HL-60 (cell line): ENCODE data around the gene ZNF224.
A peak's percentile ranks its signal among the peaks of the same experiment; 100 is the strongest.

Source experiments
- DNase-seq, 2 experiments: peaks; one replicate each; pipeline ENCODE4 v3.0.0-alpha.2; 2010 to 2020; ENCODE audit warnings: low read depth in 1 of 2, low spot score in 1 of 2
- H3K27ac ChIP-seq: fragments of 250-450 bp; sonication (Bioruptor Pico); replicated peaks from 2 replicates; pipeline ENCODE4 v1.5.1; 2020; ENCODE audit warnings: mild to moderate bottlenecking, moderate library complexity
- H3K27me3 ChIP-seq: fragments of 250-450 bp; sonication (Bioruptor Pico); 2 replicates; pipeline ENCODE4 v1.5.1; 2021; ENCODE audit warnings: mild to moderate bottlenecking, moderate library complexity; ENCODE audit not compliant: insufficient read depth, poor library complexity, severe bottlenecking
- H3K4me3 ChIP-seq: replicated peaks from 2 replicates; pipeline ENCODE4 v1.5.1; 2011; ENCODE audit warnings: mild to moderate bottlenecking, control low read depth, low read length; ENCODE audit not compliant: insufficient read depth
- GABPA ChIP-seq: IDR thresholded peaks from 2 replicates; pipeline ENCODE4 v1.6.1; 2012; ENCODE audit warnings: low read depth
- POLR2AphosphoS5 ChIP-seq: IDR thresholded peaks from 2 replicates; pipeline ENCODE4 v1.6.1; 2012; ENCODE audit warnings: low read depth
- SPI1 ChIP-seq: IDR thresholded peaks from 2 replicates; pipeline ENCODE4 v1.6.1; 2012; ENCODE audit warnings: low read depth, mild to moderate bottlenecking, borderline replicate concordance
- TF ChIP-seq, protein P1 (sequence below): IDR thresholded peaks from one replicate; pipeline ENCODE4 v1.5.1; 2011; ENCODE audit warnings: low read length, control low read depth, inconsistent platforms; ENCODE audit not compliant: insufficient read depth
- TF ChIP-seq, protein P2 (sequence below): IDR thresholded peaks from 2 replicates; pipeline ENCODE4 v1.6.1; 2012; ENCODE audit warnings: low read depth; ENCODE audit not compliant: insufficient replicate concordance

Gene ZNF224

DNA sequence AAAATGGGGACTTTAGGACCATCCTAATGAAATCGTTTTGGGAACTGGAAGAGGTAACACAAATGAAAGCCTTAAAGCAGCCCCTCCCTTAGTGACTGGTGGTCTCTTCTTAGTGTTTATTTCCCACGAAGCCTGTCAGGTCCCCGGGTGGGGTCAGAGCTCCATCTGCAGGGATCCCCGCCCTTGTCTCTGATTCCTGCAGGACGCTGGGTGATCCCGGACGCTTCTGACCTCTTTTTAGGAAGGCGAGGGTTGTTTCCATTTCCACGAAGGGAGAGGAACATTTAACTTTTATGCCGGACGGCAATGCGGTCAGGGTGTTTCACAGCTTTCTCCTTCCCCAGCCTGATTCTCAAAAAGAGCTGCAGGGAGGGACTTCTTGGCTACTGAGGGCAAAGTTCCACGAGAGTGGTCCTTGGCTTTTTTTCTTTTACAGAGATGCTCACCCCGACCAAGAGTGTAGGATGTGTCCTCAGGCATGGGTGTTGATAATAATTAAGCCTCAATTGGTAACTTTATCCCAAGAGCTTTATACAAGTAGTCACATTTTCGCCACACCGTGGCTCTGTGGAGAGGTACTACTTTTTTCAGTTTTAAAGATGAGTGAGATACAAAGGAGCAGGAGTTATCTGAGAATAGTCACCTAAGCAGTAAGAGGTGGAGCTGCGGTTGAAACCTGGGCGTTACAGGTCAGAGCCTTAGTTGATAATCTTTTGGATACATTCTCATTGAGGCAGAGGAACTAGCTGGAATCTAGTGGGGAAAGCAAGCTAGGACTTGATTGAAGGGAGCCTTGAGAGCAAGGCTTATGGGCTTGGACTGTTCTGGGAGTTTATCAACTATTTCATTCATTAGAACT lies 21.4 kb upstream of the ZNF224 start:
- Histone ChIP-seq H3K27ac (peak overlapping the region; percentile 42), H3K27me3 (no peaks in the 10 kb centered on the region), H3K4me3 (peak overlapping the region; percentile 63)
- TF ChIP-seq, protein P1, sequence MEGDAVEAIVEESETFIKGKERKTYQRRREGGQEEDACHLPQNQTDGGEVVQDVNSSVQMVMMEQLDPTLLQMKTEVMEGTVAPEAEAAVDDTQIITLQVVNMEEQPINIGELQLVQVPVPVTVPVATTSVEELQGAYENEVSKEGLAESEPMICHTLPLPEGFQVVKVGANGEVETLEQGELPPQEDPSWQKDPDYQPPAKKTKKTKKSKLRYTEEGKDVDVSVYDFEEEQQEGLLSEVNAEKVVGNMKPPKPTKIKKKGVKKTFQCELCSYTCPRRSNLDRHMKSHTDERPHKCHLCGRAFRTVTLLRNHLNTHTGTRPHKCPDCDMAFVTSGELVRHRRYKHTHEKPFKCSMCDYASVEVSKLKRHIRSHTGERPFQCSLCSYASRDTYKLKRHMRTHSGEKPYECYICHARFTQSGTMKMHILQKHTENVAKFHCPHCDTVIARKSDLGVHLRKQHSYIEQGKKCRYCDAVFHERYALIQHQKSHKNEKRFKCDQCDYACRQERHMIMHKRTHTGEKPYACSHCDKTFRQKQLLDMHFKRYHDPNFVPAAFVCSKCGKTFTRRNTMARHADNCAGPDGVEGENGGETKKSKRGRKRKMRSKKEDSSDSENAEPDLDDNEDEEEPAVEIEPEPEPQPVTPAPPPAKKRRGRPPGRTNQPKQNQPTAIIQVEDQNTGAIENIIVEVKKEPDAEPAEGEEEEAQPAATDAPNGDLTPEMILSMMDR: no peak
- TF ChIP-seq, protein P2, sequence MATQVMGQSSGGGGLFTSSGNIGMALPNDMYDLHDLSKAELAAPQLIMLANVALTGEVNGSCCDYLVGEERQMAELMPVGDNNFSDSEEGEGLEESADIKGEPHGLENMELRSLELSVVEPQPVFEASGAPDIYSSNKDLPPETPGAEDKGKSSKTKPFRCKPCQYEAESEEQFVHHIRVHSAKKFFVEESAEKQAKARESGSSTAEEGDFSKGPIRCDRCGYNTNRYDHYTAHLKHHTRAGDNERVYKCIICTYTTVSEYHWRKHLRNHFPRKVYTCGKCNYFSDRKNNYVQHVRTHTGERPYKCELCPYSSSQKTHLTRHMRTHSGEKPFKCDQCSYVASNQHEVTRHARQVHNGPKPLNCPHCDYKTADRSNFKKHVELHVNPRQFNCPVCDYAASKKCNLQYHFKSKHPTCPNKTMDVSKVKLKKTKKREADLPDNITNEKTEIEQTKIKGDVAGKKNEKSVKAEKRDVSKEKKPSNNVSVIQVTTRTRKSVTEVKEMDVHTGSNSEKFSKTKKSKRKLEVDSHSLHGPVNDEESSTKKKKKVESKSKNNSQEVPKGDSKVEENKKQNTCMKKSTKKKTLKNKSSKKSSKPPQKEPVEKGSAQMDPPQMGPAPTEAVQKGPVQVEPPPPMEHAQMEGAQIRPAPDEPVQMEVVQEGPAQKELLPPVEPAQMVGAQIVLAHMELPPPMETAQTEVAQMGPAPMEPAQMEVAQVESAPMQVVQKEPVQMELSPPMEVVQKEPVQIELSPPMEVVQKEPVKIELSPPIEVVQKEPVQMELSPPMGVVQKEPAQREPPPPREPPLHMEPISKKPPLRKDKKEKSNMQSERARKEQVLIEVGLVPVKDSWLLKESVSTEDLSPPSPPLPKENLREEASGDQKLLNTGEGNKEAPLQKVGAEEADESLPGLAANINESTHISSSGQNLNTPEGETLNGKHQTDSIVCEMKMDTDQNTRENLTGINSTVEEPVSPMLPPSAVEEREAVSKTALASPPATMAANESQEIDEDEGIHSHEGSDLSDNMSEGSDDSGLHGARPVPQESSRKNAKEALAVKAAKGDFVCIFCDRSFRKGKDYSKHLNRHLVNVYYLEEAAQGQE: no peak
- TF ChIP-seq GABPA (no peak), SPI1 (no peak), POLR2AphosphoS5 (no peak)
- DNase-seq: peak in 1 of 2 experiments; percentile 8

DNA sequence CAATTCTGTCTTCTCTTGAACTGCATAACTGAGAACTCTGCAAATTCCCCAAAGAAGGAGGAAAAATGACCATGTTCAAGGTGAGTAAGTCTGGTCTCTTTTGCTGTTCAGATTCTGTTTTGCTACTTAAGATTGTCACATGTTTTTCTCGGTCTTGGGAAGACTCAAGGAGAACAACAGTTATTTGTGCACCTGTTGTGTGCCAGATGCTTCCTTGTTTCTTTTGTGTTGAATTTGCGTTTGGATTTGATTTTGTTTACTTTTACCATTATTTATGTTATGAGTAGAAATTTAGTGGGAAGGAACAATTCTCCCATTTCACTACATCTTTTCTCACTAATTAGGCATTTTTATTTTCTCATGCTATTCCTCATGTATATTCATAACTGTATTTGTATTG lies 17.8 kb upstream of the ZNF224 start:
- Histone ChIP-seq H3K27ac (no peak overlapping the region), H3K4me3 (no peak overlapping the region), H3K27me3 (no peaks in the 10 kb centered on the region)
- DNase-seq: no peak
- TF ChIP-seq, protein P2: no peak
- TF ChIP-seq GABPA (no peak), POLR2AphosphoS5 (no peak), SPI1 (no peak)
- TF ChIP-seq, protein P1: no peak

DNA sequence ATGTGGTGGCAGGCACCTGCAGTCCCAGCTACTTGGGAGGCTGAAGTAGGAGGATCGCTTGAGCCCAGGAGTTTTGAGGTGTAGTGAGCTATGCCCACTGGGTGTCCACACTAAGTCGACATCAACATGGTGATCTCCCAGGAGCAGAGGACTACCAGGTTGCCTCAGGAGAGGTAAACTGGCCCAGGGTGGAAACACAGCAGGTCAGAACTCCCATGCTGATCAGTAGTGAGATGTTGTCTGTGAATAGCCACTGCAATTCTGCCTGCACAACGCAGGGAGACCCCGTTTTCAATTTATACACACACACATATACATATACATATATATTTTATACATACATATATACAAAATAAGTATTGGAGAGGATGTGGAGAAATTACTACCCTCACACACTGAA lies 2.1 kb upstream of the ZNF224 start:
- Histone ChIP-seq H3K27me3 (no peaks in the 10 kb centered on the region), H3K4me3 (no peak overlapping the region), H3K27ac (no peak overlapping the region)
- DNase-seq: no peak
- TF ChIP-seq GABPA: no peak
- TF ChIP-seq, protein P2: no peak
- TF ChIP-seq, protein P1: no peak
- TF ChIP-seq POLR2AphosphoS5: no peak
- no peak for TF ChIP-seq SPI1
